GM21360 (cell line): ENCODE data around the gene TBX19.
"Not testable (repeated sequence)": the region's sequence is repeated elsewhere in the genome, so short reads cannot be mapped to it uniquely, and the experiment has no call there.

ENCODE experiments used
- ATAC-seq: cut with Tn5 transposase; IDR thresholded peaks from one replicate; pipeline ENCODE4 v1.9.1; 2021; ENCODE audit warnings: mild to moderate bottlenecking, moderate library complexity; ENCODE audit not compliant: unreplicated experiment

The TBX19 gene

GRCh38 chr1:168354335-168355269 lies 73.9 kb downstream of the TBX19 start:
- ATAC-seq, result not testable (repeated sequence)

- ATAC-seq, result no peak
Measured at GRCh38 chr1:168360151-168361021, 79.7 kb downstream of the TBX19 start.

- ATAC-seq, result no peak
Measured at GRCh38 chr1:168361252-168361651, 80.6 kb downstream of the TBX19 start.

GRCh38 chr1:168362991-168363390 lies 82.3 kb downstream of the TBX19 start:
- ATAC-seq, result no peak
